Panc1 (cell line): ENCODE results near the gene NRBP1. TPM values are rescaled to one million over a fixed set of nuclear protein-coding genes. Genes with fewer than 3 reads are reported as not detected.

Experiments used
- ATAC-seq: fragments of 200-7000 bp; cut with Tn5 transposase; 2 replicates; pipeline ENCODE4 v1.9.1; 2020; ENCODE audit warnings: mild to moderate bottlenecking, moderate library complexity
- BruUV-seq: library from RNA; stranded (reverse); fragments of 400-500 nt; replicated peaks from 2 replicates; lab custom pipeline; 2021; lab: Mats Ljungman, UMichigan
- CTCF ChIA-PET: fragments of 300-600 bp; sonication (Branson Sonifier 250); formaldehyde crosslinking; loops from one replicate; lab custom pipeline; 2022; ENCODE audit warnings: antibody characterized with exemption; lab: Charles Lee
- POLR2A ChIA-PET: fragments of 300-600 bp; sonication (Branson Sonifier 250); formaldehyde crosslinking; loops from one replicate; lab custom pipeline; 2022; ENCODE audit warnings: antibody characterized with exemption; lab: Charles Lee
- DNase-seq: peaks from one replicate; pipeline ENCODE4 v3.0.0-alpha.2; 2010; ENCODE audit warnings: low read depth, low spot score
- H3K27ac ChIP-seq: 2 replicates; pipeline ENCODE4 v1.5.1; 2011; ENCODE audit warnings: mild to moderate bottlenecking, low read length, inconsistent platforms
- H3K27me3 ChIP-seq: fragments of 200-500 bp; sonication (Bioruptor generic); 2 replicates; pipeline ENCODE4 v1.6.0; 2014; ENCODE audit warnings: low read length, inconsistent platforms; ENCODE audit not compliant: control insufficient read depth, insufficient read depth
- H3K36me3 ChIP-seq: fragments of 200-500 bp; sonication (Bioruptor generic); 2 replicates; pipeline ENCODE4 v1.5.1; 2014; ENCODE audit warnings: inconsistent platforms, mild to moderate bottlenecking, low read length, moderate library complexity; ENCODE audit not compliant: control insufficient read depth, insufficient read depth
- H3K4me1 ChIP-seq: 2 replicates; pipeline ENCODE4 v1.5.1; 2011; ENCODE audit warnings: inconsistent platforms, mild to moderate bottlenecking, low read length, moderate library complexity; ENCODE audit not compliant: control insufficient read depth, insufficient read depth
- H3K4me3 ChIP-seq, 2 experiments: 2 replicates each; pipeline ENCODE4 v1.5.1; 2011 to 2012; ENCODE audit warnings: low read depth in 2 of 2, low read length in 2 of 2, mild to moderate bottlenecking in 2 of 2, inconsistent platforms in 1 of 2, moderate library complexity in 1 of 2
- H3K9me3 ChIP-seq: fragments of 200-500 bp; sonication (Bioruptor generic); 2 replicates; pipeline ENCODE4 v1.5.1; 2014; ENCODE audit warnings: low read depth, mild to moderate bottlenecking, inconsistent platforms, low read length, moderate library complexity; ENCODE audit not compliant: control insufficient read depth, insufficient read depth
- CTCF ChIP-seq: fragments of 450-650 bp; IDR thresholded peaks from 2 replicates; pipeline ENCODE4 v1.5.1; 2017; ENCODE audit warnings: mild to moderate bottlenecking
- POLR2AphosphoS5 ChIP-seq: IDR thresholded peaks from 2 replicates; pipeline ENCODE4 v1.6.1; 2012; ENCODE audit warnings: mild to moderate bottlenecking, low read depth, low read length, moderate library complexity
- REST ChIP-seq, 2 experiments: IDR thresholded peaks; 2 replicates each; pipeline ENCODE4 v1.6.1; 2011 to 2012; ENCODE audit warnings: low read depth in 2 of 2, control low read depth in 1 of 2, low read length in 1 of 2, mild to moderate bottlenecking in 1 of 2, moderate library complexity in 1 of 2; ENCODE audit not compliant: insufficient read depth in 1 of 2
- SIN3A ChIP-seq: IDR thresholded peaks from 2 replicates; pipeline ENCODE4 v1.6.1; 2012; ENCODE audit warnings: low read depth, mild to moderate bottlenecking, low read length, moderate library complexity, borderline replicate concordance; ENCODE audit not compliant: insufficient read depth
- TCF7L2 ChIP-seq: IDR thresholded peaks from 2 replicates; pipeline ENCODE4 v1.6.1; 2011; ENCODE audit warnings: mild to moderate bottlenecking, low read depth, low read length, inconsistent platforms
- in situ Hi-C: cut with HindIII; loops from 2 replicates; pipeline ENCODE4 v1.10.0; 2016; ENCODE audit warnings: low sequenced_read_pairs, low pct_unique_long_range_greater_than_20kb
- intact Hi-C: fragments of 100-400 bp; cut with micrococcal nuclease; formaldehyde crosslinking; loops from one replicate; pipeline ENCODE4 v1.10.0; 2022; ENCODE audit not compliant: unreplicated experiment
- total RNA-seq: library from RNA; stranded (reverse); gene quantifications from one replicate; pipeline ENCODE4 v1.2.1, GENCODE V29; 2021; ENCODE audit not compliant: unreplicated experiment

The NRBP1 gene
- total RNA-seq, 1 experiment from 2014 or later = 103 TPM

GRCh38 chr2:27446057-27446456 lies 17.6 kb downstream of the NRBP1 start:
- no peak for ATAC-seq
- ChIA-PET CTCF (no interaction called here), POLR2A (interaction anchor here (0.6 kb wide), 1 partner anchor 101 kb away, joined by 7 read pairs; no protein-coding TSS in a partner anchor)
- Histone ChIP-seq H3K36me3 (no peaks in the 10 kb centered on the region; the same call in 1 of the 2 replicates), H3K27me3 (no peaks in the 10 kb centered on the region), H3K4me1 (no peaks in the 10 kb centered on the region), H3K27ac (no peak overlapping the region), H3K9me3 (no peaks in the 10 kb centered on the region), H3K4me3 (no peak overlapping the region)
- no TSS peak for BruUV-seq
- intact Hi-C loops (no loop called here), in situ Hi-C loops (no loop called here)
- DNase-seq = no peak
- no peak for TF ChIP-seq POLR2AphosphoS5
- TF ChIP-seq SIN3A = no peak
- TF ChIP-seq REST (IDR thresholded peaks at IDR 0.05; ENCODE audit: insufficient read depth in 1 of 2, low read depth in 2 of 2, low read length in 1 of 2) = no peak
- TF ChIP-seq CTCF = no peak
- no peak for TF ChIP-seq TCF7L2

- in situ Hi-C loops = no loop called here
- no peak overlapping the region for H3K27ac ChIP-seq
- ChIA-PET CTCF (interaction anchor here (0.6 kb wide), 1 partner anchor 47 kb away, joined by 6 read pairs; no protein-coding TSS in a partner anchor), POLR2A (no interaction called here)
- no peaks in the 10 kb centered on the region for H3K27me3 ChIP-seq
- H3K4me1 ChIP-seq = no peaks in the 10 kb centered on the region
- no peak for DNase-seq
- H3K4me3 ChIP-seq = no peak overlapping the region
- BruUV-seq = no TSS peak
- ATAC-seq = no peak
- H3K36me3 ChIP-seq = no peaks in the 10 kb centered on the region
- intact Hi-C loops = no loop called here
- H3K9me3 ChIP-seq = no peaks in the 10 kb centered on the region
- no peak for TF ChIP-seq TCF7L2
- no peak for TF ChIP-seq SIN3A
- TF ChIP-seq POLR2AphosphoS5 = no peak
- TF ChIP-seq CTCF = no peak
Observed at GRCh38 chr2:27448381-27448780, 19.9 kb downstream of the NRBP1 start.
